Midbrain (tissue), 1 donor: Measurements from ENCODE around the gene TBC1D2B.
A peak's percentile ranks its signal among the peaks of the same experiment; 100 is the strongest.
"Not testable (repeated sequence)": the region's sequence is repeated elsewhere in the genome, so short reads cannot be mapped to it uniquely, and the experiment has no call there.

Experiments
- DNase-seq: peaks from one replicate; lab custom pipeline; 2025; lab: John Stamatoyannopoulos, UW

The TBC1D2B gene

GRCh38 chr15:78002996-78003395 is 74.5 kb downstream of the TBC1D2B start:
- DNase-seq: no peak

DNA sequence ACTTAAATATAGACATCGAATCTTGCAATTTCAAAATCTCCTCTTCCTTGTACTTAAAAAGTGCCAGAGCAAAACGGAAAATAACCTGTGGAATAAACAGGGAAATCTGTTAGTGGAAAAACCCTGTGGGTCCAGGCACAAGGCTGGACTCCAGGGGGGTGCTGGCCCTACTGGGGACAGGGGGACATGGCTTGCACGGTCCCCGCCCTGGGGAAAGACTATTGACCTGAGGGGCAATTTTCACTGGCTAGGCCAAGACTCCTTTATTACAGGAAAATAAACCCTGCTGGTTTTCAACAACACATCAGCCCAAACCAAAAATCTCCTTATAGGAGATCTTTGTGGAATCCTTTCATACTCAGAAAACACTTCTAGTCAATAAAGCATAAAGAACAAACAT is 75.9 kb downstream of the TBC1D2B start:
- DNase-seq: no peak

DNA sequence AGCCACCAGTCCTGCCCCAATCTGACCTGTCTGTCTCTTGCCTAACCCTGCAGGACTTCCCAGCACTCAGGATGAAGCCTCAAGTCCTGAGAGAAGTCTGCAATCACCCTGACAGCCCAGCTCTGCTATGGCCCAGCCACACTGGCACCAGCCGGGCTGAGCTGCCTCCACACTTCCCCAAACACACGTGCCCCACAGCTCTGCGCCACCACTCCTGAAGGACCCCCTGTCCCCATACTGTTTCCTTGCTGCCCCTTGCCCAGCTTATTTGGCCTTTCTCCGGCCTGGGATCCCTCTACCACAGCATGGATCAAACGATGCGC is 76.6 kb downstream of the TBC1D2B start:
- no peak for DNase-seq

DNA sequence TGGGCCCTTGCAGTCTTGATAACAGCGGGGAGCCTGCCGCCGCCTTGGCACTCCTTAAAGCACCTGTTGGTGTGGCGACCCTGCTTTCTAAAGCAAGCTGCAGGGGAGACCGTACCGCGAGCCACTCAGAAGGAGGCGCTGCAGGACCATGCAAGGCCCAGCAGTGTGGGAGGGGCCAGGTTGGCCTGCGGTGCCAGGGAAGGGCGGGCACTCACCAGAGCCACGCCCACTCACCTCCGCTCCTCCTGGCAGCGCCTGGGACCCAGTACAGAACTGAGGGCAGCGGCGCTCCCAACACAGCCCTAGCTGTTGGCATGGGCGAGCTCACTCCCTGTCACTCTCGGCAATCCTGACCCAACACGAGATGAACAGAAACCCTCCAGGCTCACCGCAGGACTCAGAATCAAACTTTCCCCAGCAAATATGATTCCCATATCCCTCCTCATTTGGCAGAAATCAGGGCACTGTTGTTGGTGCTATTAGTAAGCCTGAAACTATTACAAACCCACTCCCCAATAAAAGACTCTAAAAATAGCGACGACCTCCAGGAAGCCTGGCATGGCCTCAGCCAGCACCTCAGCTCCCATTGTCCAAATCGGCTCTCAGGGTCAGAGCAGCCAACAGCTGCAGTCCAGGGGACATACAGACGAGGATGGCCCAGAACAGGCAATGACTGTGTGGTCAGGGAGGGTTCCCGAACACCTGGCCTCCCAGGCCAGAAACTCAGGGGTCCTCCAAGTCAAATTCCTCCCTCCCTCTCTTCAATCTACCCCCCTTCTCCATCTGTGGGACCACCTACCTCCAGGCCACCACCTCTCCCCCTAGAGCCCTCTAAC is 77.2 kb downstream of the TBC1D2B start:
- peak; percentile 34 for DNase-seq

- no peak for DNase-seq
Observed at GRCh38 chr15:77999486-77999885, 78.0 kb downstream of the TBC1D2B start.

- no peak for DNase-seq
Observed at GRCh38 chr15:77998592-77998991, 78.9 kb downstream of the TBC1D2B start.

- not testable (repeated sequence) for DNase-seq
Observed at GRCh38 chr15:77997761-77998554, 79.6 kb downstream of the TBC1D2B start.

DNA sequence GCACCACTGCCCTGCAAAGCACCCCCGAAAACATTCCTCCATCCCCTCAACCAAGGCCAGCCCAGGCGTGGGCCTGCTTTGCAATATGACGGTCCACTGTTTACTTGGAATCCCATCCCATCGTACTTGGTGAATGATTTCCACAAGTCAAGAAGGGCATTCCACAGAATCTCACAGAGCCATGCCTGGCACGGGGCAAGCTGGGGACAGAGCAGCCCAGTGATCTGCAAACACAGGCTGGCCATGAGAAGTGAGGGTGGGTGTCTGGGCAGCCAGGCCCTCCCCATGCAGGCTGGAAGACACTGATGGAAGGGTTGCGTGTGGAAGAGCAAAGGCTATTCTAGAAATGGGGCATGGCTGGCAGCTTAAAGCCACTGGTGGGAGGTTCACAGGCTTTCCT is 80.3 kb downstream of the TBC1D2B start:
- not testable (repeated sequence) for DNase-seq

- not testable (repeated sequence) for DNase-seq
Observed at GRCh38 chr15:77996713-77997171, 80.8 kb downstream of the TBC1D2B start.

DNA sequence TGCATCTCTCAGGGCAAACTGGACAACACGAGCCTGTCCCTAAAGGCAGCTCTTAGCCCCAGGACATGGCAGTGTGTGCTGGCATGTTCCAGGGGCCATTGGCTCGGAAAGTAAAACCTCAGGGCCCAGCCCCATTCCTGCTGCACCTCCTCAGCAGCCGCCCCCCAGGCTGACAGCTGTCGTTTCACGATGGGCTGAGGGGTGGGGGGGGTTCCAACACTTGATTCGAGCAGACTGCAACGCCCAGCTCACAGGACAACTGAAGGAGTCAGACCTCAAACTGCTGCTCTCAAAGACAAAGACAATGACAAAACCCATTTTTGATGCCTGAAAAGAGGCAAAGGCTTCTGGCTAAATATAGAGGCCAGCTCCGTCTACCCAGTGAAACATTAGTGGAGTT is 81.3 kb downstream of the TBC1D2B start:
- DNase-seq: not testable (repeated sequence)

DNA sequence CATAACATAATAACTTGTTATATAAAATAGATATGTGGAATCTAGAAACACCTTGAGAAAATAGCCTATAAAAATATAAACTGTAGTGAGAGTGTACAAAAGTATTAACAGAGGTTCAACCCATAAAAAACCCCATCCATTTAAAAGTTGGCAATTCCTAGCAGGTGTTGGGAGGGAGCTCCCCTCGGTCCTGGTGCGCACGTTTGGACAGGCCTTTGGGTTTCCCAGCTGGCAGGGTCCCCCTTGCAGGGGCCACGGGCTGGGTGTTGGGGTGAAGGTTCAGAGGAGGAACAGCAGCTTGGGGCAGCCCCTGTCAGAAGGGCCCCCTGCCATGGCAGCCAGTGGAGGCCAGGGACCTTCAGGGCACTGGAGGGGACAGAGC is 82.0 kb downstream of the TBC1D2B start:
- DNase-seq: not testable (repeated sequence)

DNA sequence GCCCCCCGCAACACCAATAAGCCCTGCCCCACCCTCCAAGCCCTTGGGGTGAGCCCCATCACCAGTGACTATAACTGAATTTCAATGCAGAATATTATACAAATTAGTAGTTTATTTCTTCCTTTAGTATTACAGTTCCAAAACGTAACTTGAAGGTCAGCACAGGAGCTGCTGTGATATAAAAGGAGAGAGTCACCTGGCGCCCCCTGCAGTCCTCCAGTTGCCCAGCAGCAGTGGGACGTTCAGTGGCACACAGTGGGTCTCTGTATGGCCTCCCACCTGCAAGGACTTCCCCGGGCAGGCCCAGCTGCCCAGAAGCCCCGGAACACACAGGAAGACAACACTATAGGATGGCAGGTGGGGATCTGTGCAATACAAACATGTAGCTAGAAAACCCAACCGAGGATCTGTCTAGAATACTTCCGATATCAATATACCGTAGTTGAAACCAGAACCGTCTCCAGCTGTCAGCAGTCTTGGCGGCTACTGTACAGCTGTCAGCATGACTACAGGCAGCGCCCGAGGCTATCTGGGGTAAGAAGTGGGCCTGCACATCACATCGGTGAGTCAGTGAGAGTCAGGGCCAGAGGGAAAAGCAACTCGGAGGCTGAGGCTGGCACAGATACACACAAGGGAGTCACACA is 82.5 kb downstream of the TBC1D2B start:
- DNase-seq: not testable (repeated sequence)

GRCh38 chr15:77993970-77994693 is 83.4 kb downstream of the TBC1D2B start:
- DNase-seq: peak; percentile 26

DNA sequence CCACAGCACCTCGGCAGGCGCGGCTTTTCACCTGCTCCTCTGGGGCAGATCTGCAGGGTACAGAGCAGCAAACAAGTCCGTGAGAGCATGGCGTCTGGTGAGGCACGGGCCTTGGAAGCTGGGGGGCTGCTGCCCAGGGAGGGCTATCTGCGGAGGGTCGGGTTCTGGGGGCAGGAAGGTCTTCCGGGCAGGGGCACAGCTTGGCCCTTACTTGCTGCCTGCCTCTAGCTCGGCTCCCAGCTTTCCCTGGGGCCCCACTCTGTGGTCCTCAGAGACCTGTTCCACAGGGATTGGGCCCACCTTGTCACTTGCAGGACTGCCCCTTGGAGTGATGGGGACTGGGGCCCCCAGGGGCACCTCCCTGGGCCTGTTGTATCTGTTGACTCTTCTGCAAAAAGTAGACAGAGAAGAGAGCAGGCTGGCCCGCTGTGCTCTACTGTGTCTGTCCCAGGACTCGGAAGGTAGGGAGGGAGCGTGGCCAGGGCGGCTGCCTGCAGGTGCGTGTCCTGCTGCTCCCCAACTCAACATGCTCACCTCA is 84.1 kb downstream of the TBC1D2B start:
- DNase-seq: no peak

DNA sequence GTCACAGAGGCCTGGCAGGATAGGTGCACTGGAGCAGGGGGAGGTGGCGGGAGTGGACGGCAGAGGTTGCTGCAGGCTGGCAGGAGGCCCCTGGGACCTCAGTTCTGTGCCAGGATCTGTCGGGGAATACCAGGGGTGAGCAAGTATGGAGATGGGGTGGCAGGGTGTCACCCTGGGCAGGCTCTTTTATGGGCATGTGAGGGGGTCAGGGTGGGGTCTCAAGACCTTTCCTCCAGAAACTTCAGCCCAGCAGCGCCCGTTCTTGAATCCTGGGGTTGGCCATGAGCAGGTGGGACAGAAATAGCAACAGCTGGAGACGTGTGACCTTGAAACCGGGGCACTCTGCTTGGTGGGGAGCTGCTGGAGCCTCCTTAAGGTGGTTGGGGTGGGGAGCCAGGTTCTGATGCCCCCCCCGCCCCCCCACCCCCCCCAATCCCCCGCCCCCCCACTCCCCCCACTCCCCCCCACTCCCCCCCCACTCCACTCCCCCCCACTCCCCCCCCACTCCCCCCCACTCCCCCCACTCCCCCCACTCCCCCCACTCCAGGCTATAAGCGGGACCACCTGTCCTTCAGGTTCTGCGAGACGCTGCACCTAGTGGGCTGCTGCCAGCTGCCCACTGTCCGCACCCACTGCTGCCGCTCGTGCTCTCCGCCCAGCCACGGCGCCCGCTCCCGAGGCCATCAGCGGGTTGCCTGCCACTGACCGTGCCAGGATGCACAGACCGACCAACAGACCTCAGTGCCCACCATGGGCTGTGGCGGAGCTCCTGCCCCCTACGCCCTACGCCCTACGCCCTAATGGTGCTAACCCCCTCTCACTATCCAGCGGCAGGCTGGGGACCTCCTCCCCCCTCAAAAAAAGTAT is 84.9 kb downstream of the TBC1D2B start:
- no peak for DNase-seq

GRCh38 chr15:77991658-77992201 is 85.8 kb downstream of the TBC1D2B start:
- peak; percentile 26 for DNase-seq

DNA sequence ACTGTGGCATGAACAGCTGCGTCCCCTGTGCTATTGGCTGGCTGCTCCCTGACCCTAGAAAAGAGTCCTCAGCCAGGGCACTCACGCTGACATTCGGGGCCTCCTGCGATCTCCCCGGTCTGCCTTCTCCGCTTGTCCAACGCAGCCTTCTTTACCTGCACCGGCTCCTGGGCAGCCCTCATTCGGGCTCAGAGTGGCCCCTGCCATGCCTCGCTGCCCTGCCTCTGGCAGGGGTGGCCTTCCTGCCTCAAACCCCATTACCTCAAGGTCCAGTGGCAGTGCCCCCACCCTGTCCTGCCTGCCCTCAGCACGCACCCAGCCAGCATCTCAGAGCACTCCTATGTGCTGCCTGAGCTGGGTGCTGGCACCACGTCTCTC is 86.5 kb downstream of the TBC1D2B start:
- DNase-seq: no peak

DNA sequence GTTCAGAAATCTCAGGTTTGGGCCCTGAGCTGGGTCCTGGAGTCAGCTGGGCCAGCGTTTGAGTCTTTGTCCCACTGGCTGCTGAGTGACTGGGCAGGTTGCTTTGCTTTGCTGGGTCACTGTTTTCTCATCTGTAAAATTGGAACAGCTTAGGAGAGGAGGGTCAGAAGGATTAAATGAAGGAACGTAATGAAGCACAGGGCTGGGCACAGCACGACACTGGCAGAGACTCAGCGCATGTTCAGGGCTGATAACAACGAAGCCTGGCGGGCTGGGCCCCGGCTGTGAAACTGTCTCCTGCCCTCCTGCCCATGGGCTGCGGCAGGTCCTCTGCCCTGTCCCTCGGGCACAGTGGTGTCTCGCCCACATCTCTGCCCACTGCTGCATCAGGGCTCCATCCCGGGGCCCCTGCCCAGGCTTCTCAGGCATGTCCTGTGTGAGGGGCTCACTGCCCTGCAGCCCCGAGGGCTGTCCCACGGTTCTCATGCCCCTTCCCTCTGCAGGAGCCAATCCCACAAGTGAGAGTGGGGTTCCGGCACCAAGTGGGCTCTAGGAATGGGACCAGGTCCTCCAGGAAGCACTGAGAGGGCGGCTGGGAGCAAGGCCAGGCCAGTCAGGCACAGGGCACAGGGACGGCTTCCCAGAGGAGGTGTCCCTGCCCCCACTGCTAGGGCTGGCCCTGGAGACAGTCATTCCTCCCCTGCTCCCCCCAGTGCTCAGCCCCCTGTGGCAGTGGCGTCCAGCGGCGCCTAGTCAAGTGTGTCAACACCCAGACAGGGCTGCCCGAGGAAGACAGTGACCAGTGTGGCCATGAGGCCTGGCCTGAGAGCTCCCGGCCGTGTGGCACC is 88.0 kb downstream of the TBC1D2B start:
- DNase-seq: no peak
